PFSK-1 (cell line): ENCODE data around the gene NKAIN4.

Experiments
- POLR2AphosphoS5 ChIP-seq: IDR thresholded peaks from 2 replicates; pipeline ENCODE4 v1.6.1; 2012; ENCODE audit warnings: low read depth, mild to moderate bottlenecking, control low read depth, low read length, moderate library complexity
- TAF1 ChIP-seq: IDR thresholded peaks from 2 replicates; pipeline ENCODE4 v1.6.1; 2012; ENCODE audit warnings: low read length, control low read depth, borderline replicate concordance; ENCODE audit not compliant: insufficient read depth
- TF ChIP-seq, protein P1 (sequence below), 2 experiments: IDR thresholded peaks; 2 replicates each; pipeline versions ENCODE4 v1.6.1 to v1.8.0; 2011 to 2012; ENCODE audit warnings: low read depth in 2 of 2, low read length in 2 of 2, control low read depth in 1 of 2, inconsistent platforms in 1 of 2, mild to moderate bottlenecking in 1 of 2, moderate library complexity in 1 of 2; ENCODE audit not compliant: insufficient read depth in 1 of 2

DNA sequence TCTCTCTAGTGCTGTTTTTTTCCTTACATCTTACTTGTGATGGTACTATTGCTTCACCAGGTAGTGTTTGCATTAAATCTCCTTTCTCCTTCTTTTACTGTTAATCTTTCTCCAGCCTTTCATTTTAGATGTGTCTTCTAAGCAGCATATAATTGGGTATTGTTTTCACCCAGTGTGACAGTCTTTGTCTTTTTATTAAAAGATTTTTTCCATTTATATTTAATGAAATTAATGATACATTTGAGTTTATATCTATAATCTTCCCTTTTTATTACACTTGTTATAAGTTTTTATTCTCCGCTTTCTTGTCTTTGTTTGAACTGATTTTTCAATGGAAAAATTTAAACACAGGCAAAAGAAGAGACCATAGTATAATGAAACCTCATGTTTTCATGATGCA, 47.4 kb upstream of the NKAIN4 start:
- TF ChIP-seq POLR2AphosphoS5 = no peak
- no peak for TF ChIP-seq TAF1
- TF ChIP-seq, protein P1, sequence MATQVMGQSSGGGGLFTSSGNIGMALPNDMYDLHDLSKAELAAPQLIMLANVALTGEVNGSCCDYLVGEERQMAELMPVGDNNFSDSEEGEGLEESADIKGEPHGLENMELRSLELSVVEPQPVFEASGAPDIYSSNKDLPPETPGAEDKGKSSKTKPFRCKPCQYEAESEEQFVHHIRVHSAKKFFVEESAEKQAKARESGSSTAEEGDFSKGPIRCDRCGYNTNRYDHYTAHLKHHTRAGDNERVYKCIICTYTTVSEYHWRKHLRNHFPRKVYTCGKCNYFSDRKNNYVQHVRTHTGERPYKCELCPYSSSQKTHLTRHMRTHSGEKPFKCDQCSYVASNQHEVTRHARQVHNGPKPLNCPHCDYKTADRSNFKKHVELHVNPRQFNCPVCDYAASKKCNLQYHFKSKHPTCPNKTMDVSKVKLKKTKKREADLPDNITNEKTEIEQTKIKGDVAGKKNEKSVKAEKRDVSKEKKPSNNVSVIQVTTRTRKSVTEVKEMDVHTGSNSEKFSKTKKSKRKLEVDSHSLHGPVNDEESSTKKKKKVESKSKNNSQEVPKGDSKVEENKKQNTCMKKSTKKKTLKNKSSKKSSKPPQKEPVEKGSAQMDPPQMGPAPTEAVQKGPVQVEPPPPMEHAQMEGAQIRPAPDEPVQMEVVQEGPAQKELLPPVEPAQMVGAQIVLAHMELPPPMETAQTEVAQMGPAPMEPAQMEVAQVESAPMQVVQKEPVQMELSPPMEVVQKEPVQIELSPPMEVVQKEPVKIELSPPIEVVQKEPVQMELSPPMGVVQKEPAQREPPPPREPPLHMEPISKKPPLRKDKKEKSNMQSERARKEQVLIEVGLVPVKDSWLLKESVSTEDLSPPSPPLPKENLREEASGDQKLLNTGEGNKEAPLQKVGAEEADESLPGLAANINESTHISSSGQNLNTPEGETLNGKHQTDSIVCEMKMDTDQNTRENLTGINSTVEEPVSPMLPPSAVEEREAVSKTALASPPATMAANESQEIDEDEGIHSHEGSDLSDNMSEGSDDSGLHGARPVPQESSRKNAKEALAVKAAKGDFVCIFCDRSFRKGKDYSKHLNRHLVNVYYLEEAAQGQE (IDR thresholded peaks at IDR 0.05; ENCODE audit: insufficient read depth in 1 of 2, low read depth in 2 of 2, low read length in 2 of 2) = no peak
